ENCODE measurements around the gene HINFP.

- TF ChIP-seq RAD21 (IDR thresholded peaks at IDR 0.05; ENCODE audit: low read depth) (no peak), POLR2A (IDR thresholded peaks at IDR 0.05; ENCODE audit: borderline replicate concordance, extremely low read depth, insufficient read depth, insufficient read length) (no peak), POLR2AphosphoS5 (IDR thresholded peaks at IDR 0.05; ENCODE audit: low read depth, low read length) (no peak), SP1 (IDR thresholded peaks at IDR 0.05; ENCODE audit: low read depth) (no peak), CTCF (IDR thresholded peaks at IDR 0.05 in 2 of 3, conservative IDR thresholded peaks at IDR 0.05 in 1 of 3; ENCODE audit: borderline replicate concordance in 1 of 3, insufficient read depth in 1 of 3, low read depth in 2 of 3, low read length in 2 of 3) (no peak), MAX (IDR thresholded peaks at IDR 0.05) (no peak), SRF (IDR thresholded peaks at IDR 0.05; ENCODE audit: low read depth) (no peak), EZH2phosphoT487 (IDR thresholded peaks at IDR 0.05; ENCODE audit: borderline replicate concordance) (no peak), ZFX (IDR thresholded peaks at IDR 0.05) (no peak)
Measured at GRCh38 chr11:119117004-119117706, 4.2 kb upstream of the HINFP start.

Data from HCT116 (cell line).